IMR-90 (cell line): ENCODE results near the gene PIGW. TPM values are rescaled to one million over a fixed set of nuclear protein-coding genes. Genes with fewer than 3 reads are reported as not detected.
A peak's percentile ranks its signal among the peaks of the same experiment; 100 is the strongest.

ENCODE experiments used
- ATAC-seq: fragments of 200-7000 bp; cut with Tn5 transposase; 2 replicates; pipeline ENCODE4 v1.9.1; 2020; ENCODE audit warnings: low read depth, mild to moderate bottlenecking, moderate library complexity
- BruUV-seq: library from RNA; stranded (reverse); fragments of 400-500 nt; replicated peaks from 2 replicates; lab custom pipeline; 2021; lab: Mats Ljungman, UMichigan
- CTCF ChIA-PET: fragments of 300-600 bp; formaldehyde crosslinking; extraction: SDS; loops from one replicate; lab custom pipeline; 2021; ENCODE audit warnings: antibody characterized with exemption; lab: Yijun Ruan, JAX
- POLR2A ChIA-PET: fragments of 300-600 bp; sonication (Branson Sonifier 250); formaldehyde crosslinking; loops from one replicate; lab custom pipeline; 2022; ENCODE audit warnings: antibody characterized with exemption; ENCODE audit not compliant: unreplicated experiment; lab: Charles Lee
- DNase-seq: peaks from one replicate; pipeline ENCODE4 v3.0.0; 2013
- H2AFZ ChIP-seq: replicated peaks from 2 replicates; pipeline ENCODE3; 2013; ENCODE audit warnings: low read length, mild to moderate bottlenecking; ENCODE audit not compliant: poor library complexity
- H2AK5ac ChIP-seq: 2 replicates; pipeline ENCODE4 v1.6.1; 2013; ENCODE audit warnings: low read depth, low read length, inconsistent platforms
- H2AK9ac ChIP-seq: replicated peaks from 2 replicates; pipeline ENCODE3; 2013; ENCODE audit warnings: mild to moderate bottlenecking, low read depth, low read length, moderate library complexity; ENCODE audit not compliant: poor library complexity
- H2BK120ac ChIP-seq: 2 replicates; pipeline ENCODE4 v1.6.1; 2013; ENCODE audit warnings: low read depth, low read length, inconsistent platforms
- H2BK15ac ChIP-seq: 3 replicates; pipeline ENCODE4 v1.6.1; 2013; ENCODE audit warnings: low read depth, low read length, inconsistent platforms
- H2BK20ac ChIP-seq: 2 replicates; pipeline ENCODE4 v1.6.1; 2013; ENCODE audit warnings: low read depth, mild to moderate bottlenecking, inconsistent platforms, low read length, moderate library complexity
- H2BK5ac ChIP-seq: 2 replicates; pipeline ENCODE4 v1.6.1; 2013; ENCODE audit warnings: mild to moderate bottlenecking, low read depth, low read length, inconsistent platforms; ENCODE audit not compliant: poor library complexity, severe bottlenecking
- H3K14ac ChIP-seq: replicated peaks from 2 replicates; pipeline ENCODE4 v1.6.1; 2013; ENCODE audit warnings: low read depth, low read length, inconsistent platforms
- H3K18ac ChIP-seq: 2 replicates; pipeline ENCODE4 v1.6.1; 2013; ENCODE audit warnings: low read depth, low read length, control low read depth
- H3K23ac ChIP-seq: 2 replicates; pipeline ENCODE4 v1.6.1; 2013; ENCODE audit warnings: low read depth, low read length, inconsistent platforms
- H3K27ac ChIP-seq: 2 replicates; pipeline ENCODE4 v1.5.1; 2013; ENCODE audit warnings: mild to moderate bottlenecking, control low read depth, low read length; ENCODE audit not compliant: insufficient read depth
- H3K27me3 ChIP-seq: 2 replicates; pipeline ENCODE4 v1.6.1; 2013; ENCODE audit warnings: low read length; ENCODE audit not compliant: control insufficient read depth, insufficient read depth
- H3K36me3 ChIP-seq: 2 replicates; pipeline ENCODE4 v1.6.1; 2013; ENCODE audit warnings: low read length, mixed read lengths; ENCODE audit not compliant: control insufficient read depth, insufficient read depth
- H3K4ac ChIP-seq: 2 replicates; pipeline ENCODE4 v1.6.1; 2013; ENCODE audit warnings: low read depth, low read length, inconsistent platforms
- H3K4me1 ChIP-seq: 2 replicates; pipeline ENCODE4 v1.6.1; 2013; ENCODE audit warnings: low read length, mixed read lengths; ENCODE audit not compliant: control insufficient read depth, insufficient read depth
- H3K4me2 ChIP-seq: 2 replicates; pipeline ENCODE4 v1.6.1; 2013; ENCODE audit warnings: low read depth, mild to moderate bottlenecking, control low read depth, low read length, moderate library complexity
- H3K4me3 ChIP-seq: 2 replicates; pipeline ENCODE4 v1.5.1; 2013; ENCODE audit warnings: low read depth, mild to moderate bottlenecking, control low read depth, low read length, moderate library complexity; ENCODE audit not compliant: insufficient read depth
- H3K56ac ChIP-seq: 2 replicates; pipeline ENCODE4 v1.6.1; 2013; ENCODE audit warnings: low read length, inconsistent platforms; ENCODE audit not compliant: insufficient read depth; ENCODE audit errors: extremely low read depth
- H3K79me1 ChIP-seq, 2 experiments: 2 replicates each; pipeline ENCODE4 v1.6.1; 2013; ENCODE audit warnings: low read length in 2 of 2, inconsistent platforms in 1 of 2, low read depth in 1 of 2
- H3K9ac ChIP-seq: 2 replicates; pipeline ENCODE4 v1.6.1; 2013; ENCODE audit warnings: low read depth, low read length, control low read depth
- H3K9me1 ChIP-seq: 2 replicates; pipeline ENCODE4 v1.6.1; 2013; ENCODE audit warnings: low read length, inconsistent platforms; ENCODE audit not compliant: insufficient read depth
- H3K9me3 ChIP-seq: 2 replicates; pipeline ENCODE4 v1.6.1; 2013; ENCODE audit warnings: low read length; ENCODE audit not compliant: control insufficient read depth, insufficient read depth
- H4K20me1 ChIP-seq: 2 replicates; pipeline ENCODE4 v1.6.1; 2013; ENCODE audit warnings: low read length, inconsistent platforms; ENCODE audit not compliant: insufficient read depth
- H4K5ac ChIP-seq: 2 replicates; pipeline ENCODE4 v1.6.1; 2013; ENCODE audit warnings: mild to moderate bottlenecking, low read depth, low read length, control low read depth
- H4K8ac ChIP-seq, 2 experiments: 2 replicates each; pipeline ENCODE4 v1.6.1; 2013; ENCODE audit warnings: low read depth in 2 of 2, low read length in 2 of 2, control low read depth in 1 of 2, inconsistent platforms in 1 of 2
- H4K91ac ChIP-seq: 2 replicates; pipeline ENCODE4 v1.6.1; 2013; ENCODE audit warnings: low read depth, low read length, inconsistent platforms; ENCODE audit not compliant: insufficient read depth
- CEBPB ChIP-seq: IDR thresholded peaks from 2 replicates; pipeline ENCODE4 v1.6.1; 2012; ENCODE audit warnings: low read depth, low read length, improper control_type of control experiment
- MAFK ChIP-seq: IDR thresholded peaks from 2 replicates; pipeline ENCODE4 v1.6.1; 2012; ENCODE audit warnings: low read depth, low read length, improper control_type of control experiment
- WGBS, 2 experiments: methylation state at CpG; one replicate each; pipeline versions ENCODE4 v1.1.5 to v1.1.7; 2013; ENCODE audit warnings: missing lambda C conversion rate in 2 of 2; ENCODE audit not compliant: insufficient read length in 1 of 2; ENCODE audit errors: extremely low coverage in 2 of 2; 5-methylcytosine and 5-hydroxymethylcytosine counted together
- dilution Hi-C: fragments of 300-500 bp; cut with HindIII; formaldehyde crosslinking; loops from one replicate; pipeline ENCODE4 v1.14.3; 2018; ENCODE audit warnings: low sequenced_read_pairs; ENCODE audit not compliant: unreplicated experiment
- in situ Hi-C: fragments of 300-500 bp; cut with MboI; formaldehyde crosslinking; loops from 3 replicates; pipeline ENCODE4 v1.14.3; 2019; ENCODE audit warnings: low sequenced_read_pairs, inconsistent platforms, mixed read lengths
- intact Hi-C: fragments of 100-400 bp; cut with micrococcal nuclease; formaldehyde crosslinking; loops from 2 replicates; pipeline ENCODE4 v1.10.0; 2022
- polyA plus RNA-seq, 3 experiments: library from polyadenylated mRNA; depleted of rRNA; stranded (reverse); fragments of >200 nt; gene quantifications; 2 replicates each; pipeline ENCODE4 v1.2.3, GENCODE V29; 2012; ENCODE audit warnings: low replicate concordance in 1 of 3
- total RNA-seq: library from RNA; depleted of rRNA; stranded (reverse); fragments of >200 nt; gene quantifications from 2 replicates; pipeline ENCODE4 v1.2.3, GENCODE V29; 2012

PIGW gene
- total and polyA plus RNA-seq, 2 of the 4 experiments (the other 2 are of a cell fraction): 4.5 to 5.5 TPM

DNA sequence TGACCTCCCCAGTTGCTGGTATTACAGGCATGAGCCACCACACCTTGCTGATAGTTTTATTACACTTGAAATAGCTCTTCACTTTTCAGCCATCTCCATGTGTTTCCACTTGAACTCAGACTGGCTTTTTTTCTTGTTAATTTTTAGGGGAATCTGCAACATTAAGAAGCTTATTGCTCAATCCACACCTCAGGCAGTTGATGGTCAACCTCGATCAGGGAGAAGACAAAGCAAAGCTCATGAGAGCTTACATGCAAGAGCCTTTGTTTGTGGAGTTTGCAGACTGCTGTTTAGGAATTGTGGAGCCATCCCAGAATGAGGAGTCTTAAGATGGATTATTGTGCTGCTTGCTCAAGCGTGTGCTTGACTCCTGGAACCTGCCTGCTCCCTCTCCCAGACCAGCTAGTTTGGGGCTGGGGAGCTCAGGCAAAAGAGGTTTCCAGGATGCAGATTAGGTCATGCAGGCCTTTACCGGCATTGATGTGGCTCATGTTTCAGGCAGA, 39.7 kb upstream of the PIGW start:
- H4K8ac ChIP-seq: no peak overlapping the region
- BruUV-seq: no TSS peak
- H3K9me3 ChIP-seq: no peaks in the 10 kb centered on the region
- H3K9ac ChIP-seq: no peak overlapping the region
- dilution Hi-C loops (no loop called here), intact Hi-C loops (no loop called here), in situ Hi-C loops (no loop called here)
- H4K5ac ChIP-seq: no peak overlapping the region
- H2AK5ac ChIP-seq: no peak overlapping the region
- no peak overlapping the region for H3K14ac ChIP-seq
- no peak overlapping the region for H2BK120ac ChIP-seq
- H2AFZ ChIP-seq: no peak overlapping the region
- no peak overlapping the region for H3K18ac ChIP-seq
- POLR2A ChIA-PET: no interaction called here
- no peak overlapping the region for H2BK5ac ChIP-seq
- H3K23ac ChIP-seq: no peak overlapping the region
- peaks cover 49% of the 10 kb centered on the region for H3K36me3 ChIP-seq
- no peaks in the 10 kb centered on the region; the same call in 1 of the 2 replicates for H4K20me1 ChIP-seq
- CTCF ChIA-PET: interaction anchor here (0.9 kb wide), 1 partner anchor 12 kb away, joined by 3 read pairs; no protein-coding TSS in a partner anchor
- no peak overlapping the region for H3K4ac ChIP-seq
- H3K27me3 ChIP-seq: no peaks in the 10 kb centered on the region
- peaks cover 3% of the 10 kb centered on the region; the same call in 1 of the 2 replicates for H3K9me1 ChIP-seq
- DNase-seq: no peak
- no peak overlapping the region for H3K56ac ChIP-seq
- H3K27ac ChIP-seq: no peak overlapping the region
- TF ChIP-seq MAFK (no peak), CEBPB (0 out of 2 replicates have a peak, but pooled peaks have one; percentile 20)
- peaks cover 21 to 24% of the 10 kb centered on the region in 2 experiments for H3K79me1 ChIP-seq
- no peak overlapping the region for H2BK20ac ChIP-seq
- H4K91ac ChIP-seq: no peak overlapping the region
- no peak overlapping the region for H3K4me2 ChIP-seq
- no peak overlapping the region for H2AK9ac ChIP-seq
- ATAC-seq: no peak
- H3K4me3 ChIP-seq: no peak overlapping the region
- WGBS, 2 experiments: 100% methylated on average over 1 of the region's 3 CpGs; no CpG with 5 or more reads in 1 of the 2 experiments
- no peak overlapping the region for H2BK15ac ChIP-seq
- H3K4me1 ChIP-seq: no peaks in the 10 kb centered on the region
